Erythroblast (primary cell): ENCODE results near the gene OBSCN.

Experiments used
- GATA1 ChIP-seq: IDR thresholded peaks from 2 replicates; pipeline ENCODE4 v1.6.1; 2011; ENCODE audit warnings: low read depth, mild to moderate bottlenecking, control low read depth, low read length, moderate library complexity
- POLR2A ChIP-seq: IDR thresholded peaks from 2 replicates; pipeline ENCODE4 v1.6.1; 2011; ENCODE audit warnings: mild to moderate bottlenecking, low read length

DNA sequence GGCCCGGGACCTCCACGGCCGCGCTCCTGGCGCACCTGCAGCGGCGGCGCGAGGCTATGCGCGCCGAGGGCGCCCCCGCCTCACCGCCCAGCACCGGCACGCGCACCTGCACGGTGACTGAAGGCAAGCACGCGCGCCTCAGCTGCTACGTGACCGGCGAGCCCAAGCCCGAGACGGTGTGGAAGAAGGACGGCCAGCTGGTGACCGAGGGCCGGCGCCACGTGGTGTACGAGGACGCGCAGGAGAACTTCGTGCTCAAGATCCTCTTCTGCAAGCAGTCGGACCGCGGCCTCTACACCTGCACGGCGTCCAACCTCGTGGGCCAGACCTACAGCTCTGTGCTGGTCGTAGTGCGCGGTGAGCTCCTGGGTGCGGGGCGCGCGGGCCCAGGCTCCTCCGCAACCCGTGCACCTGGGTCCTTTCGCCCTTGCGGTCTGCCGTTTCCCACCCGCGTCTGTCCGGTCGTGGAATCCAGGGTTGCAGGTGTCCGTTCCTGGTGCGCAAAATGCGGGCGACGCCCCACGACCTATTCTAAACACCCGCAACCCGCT lies 4.6 kb downstream of the OBSCN start:
- TF ChIP-seq POLR2A, result no peak
- TF ChIP-seq GATA1, result no peak
